Peyer's patch (tissue), 4 donors: Measurements from ENCODE around the gene GALM. TPM values are rescaled to one million over a fixed set of nuclear protein-coding genes. Genes with fewer than 3 reads are reported as not detected.
A peak's percentile ranks its signal among the peaks of the same experiment; 100 is the strongest.
"Not testable (repeated sequence)": the region's sequence is repeated elsewhere in the genome, so short reads cannot be mapped to it uniquely, and the experiment has no call there.

Source experiments
- DNase-seq, 3 donors: peaks; one replicate each; pipeline ENCODE4 v3.0.0-alpha.2; 2017 to 2019
- H3K27ac ChIP-seq, 4 donors: fragments of 200-600 bp; sonication (generic); one replicate each; pipeline ENCODE4 v1.5.1; 2016 to 2019
- H3K27me3 ChIP-seq, 2 donors: fragments of 200-600 bp; sonication (generic); one replicate each; pipeline ENCODE4 v1.5.1; 2019
- H3K36me3 ChIP-seq, 3 donors: fragments of 200-600 bp; sonication (generic); one replicate each; pipeline ENCODE4 v1.5.1; 2016 to 2019
- H3K4me1 ChIP-seq, 4 donors: fragments of 200-600 bp; sonication (generic); one replicate each; pipeline ENCODE4 v1.5.1; 2016 to 2019
- H3K4me3 ChIP-seq, 4 donors: fragments of 200-600 bp; sonication (generic); 1 replicate in 3 of 4; 2 replicates in 1 of 4; pipeline ENCODE4 v1.5.1; 2016 to 2019; ENCODE audit warnings: mild to moderate bottlenecking in 1 of 4
- H3K9me3 ChIP-seq, 4 donors: fragments of 200-600 bp; sonication (generic); one replicate each; pipeline ENCODE4 v1.5.1; 2016 to 2019; ENCODE audit warnings: mild to moderate bottlenecking in 1 of 4
- POLR2A ChIP-seq, 2 donors: fragments of 450-650 bp; IDR thresholded peaks; one replicate each; pipeline ENCODE4 v1.5.1; 2017; ENCODE audit warnings: antibody characterized with exemption in 2 of 2, mild to moderate bottlenecking in 2 of 2, moderate library complexity in 2 of 2
- total RNA-seq, 4 donors: library from RNA; depleted of rRNA; stranded (reverse); fragments of >200 nt; gene quantifications; one replicate each; pipeline ENCODE4 v1.1.0, GENCODE V29; 2016
- TF ChIP-seq, protein P1 (sequence below), 6 experiments: fragments of 450-650 bp in 4 of 6; fragments of 200-600 bp in 2 of 6; sonication (generic) in 1 of 6; IDR thresholded peaks; one replicate each; pipeline ENCODE4 v1.5.1; 2017 to 2019; ENCODE audit warnings: antibody characterized with exemption in 6 of 6, mild to moderate bottlenecking in 3 of 6, moderate library complexity in 1 of 6

The GALM gene
- total RNA-seq, 4 donors from 2014 or later = 68.1 to 118 (median 86.0) TPM

DNA sequence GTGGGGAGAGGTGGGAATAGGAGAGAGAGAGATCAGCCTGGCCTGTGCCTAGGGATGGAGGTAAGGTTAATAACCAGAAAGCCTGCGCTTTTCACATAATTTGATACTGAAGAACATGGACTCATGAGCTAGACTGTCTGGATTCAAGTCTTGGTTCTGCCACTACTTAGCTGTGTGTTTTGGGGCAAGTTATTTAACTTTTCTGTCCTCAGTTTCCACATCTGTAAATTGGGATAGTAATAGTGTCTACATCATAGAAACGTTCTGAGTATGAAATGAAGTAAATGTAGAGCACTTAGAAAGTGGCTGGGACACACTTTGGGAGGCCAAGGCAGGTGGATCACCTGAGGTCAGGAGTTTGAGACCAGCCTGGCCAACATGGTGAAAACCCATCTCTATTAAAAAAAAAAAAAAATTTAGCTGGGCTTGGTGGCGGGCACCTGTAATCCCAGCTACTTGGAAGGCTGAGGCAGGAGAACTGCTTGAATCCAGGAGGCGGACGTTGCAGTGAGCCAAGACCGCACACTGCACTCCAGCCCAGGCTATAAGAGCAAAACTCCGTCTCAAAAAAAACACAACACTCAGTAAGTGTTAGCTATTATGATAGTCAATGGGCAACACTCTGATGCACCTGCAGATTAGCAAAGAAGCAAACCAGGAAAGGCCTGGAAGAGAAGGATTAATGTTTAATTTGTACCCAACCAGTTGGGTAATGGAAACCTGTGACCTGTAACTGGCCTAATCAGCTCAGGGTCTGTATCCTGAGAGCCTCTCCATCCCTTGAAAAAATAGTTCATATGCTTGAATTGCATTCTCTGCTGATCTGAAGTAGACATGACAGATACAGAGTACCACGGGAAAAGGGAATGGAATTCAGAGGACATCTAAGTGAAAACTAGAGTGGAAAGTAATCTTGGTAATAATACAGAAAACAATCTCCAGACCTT is 6.8 kb downstream of the GALM start:
- Histone ChIP-seq H3K27me3 (no peaks in the 10 kb centered on the region), H3K4me3 (no peak overlapping the region), H3K27ac (no peak overlapping the region), H3K4me1 (peaks cover 0 to 11% (median 1%) of the 10 kb centered on the region in 4 donors), H3K36me3 (peaks cover 0 to 22% (median 0%) of the 10 kb centered on the region in 3 donors), H3K9me3 (no peaks in the 10 kb centered on the region)
- no peak for DNase-seq
- TF ChIP-seq POLR2A (IDR thresholded peaks at IDR 0.05) = no peak
- TF ChIP-seq, protein P1, sequence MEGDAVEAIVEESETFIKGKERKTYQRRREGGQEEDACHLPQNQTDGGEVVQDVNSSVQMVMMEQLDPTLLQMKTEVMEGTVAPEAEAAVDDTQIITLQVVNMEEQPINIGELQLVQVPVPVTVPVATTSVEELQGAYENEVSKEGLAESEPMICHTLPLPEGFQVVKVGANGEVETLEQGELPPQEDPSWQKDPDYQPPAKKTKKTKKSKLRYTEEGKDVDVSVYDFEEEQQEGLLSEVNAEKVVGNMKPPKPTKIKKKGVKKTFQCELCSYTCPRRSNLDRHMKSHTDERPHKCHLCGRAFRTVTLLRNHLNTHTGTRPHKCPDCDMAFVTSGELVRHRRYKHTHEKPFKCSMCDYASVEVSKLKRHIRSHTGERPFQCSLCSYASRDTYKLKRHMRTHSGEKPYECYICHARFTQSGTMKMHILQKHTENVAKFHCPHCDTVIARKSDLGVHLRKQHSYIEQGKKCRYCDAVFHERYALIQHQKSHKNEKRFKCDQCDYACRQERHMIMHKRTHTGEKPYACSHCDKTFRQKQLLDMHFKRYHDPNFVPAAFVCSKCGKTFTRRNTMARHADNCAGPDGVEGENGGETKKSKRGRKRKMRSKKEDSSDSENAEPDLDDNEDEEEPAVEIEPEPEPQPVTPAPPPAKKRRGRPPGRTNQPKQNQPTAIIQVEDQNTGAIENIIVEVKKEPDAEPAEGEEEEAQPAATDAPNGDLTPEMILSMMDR (IDR thresholded peaks at IDR 0.05) = no peak

DNA sequence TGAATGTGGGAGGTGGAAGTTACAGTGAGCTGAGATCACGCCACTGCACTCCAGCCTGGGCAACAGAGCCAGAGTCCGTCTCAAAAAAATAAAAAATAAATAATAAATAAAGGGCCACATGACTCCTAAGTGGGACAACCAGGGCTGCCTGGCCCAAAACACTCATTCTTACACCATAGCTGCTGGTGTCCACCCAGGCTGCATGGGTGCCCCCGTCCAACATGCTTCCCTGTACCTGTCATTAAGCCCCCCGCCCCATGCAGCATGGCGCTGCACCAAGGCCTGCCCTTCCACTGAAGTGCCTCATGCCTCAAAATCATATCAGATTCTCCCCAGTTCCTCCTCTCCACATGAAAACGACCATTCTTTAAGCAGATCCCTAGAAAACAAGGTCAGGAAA is 10.8 kb downstream of the GALM start:
- Histone ChIP-seq H3K27me3 (no peaks in the 10 kb centered on the region), H3K4me1 (peaks cover 0 to 12% (median 0%) of the 10 kb centered on the region in 4 donors), H3K36me3 (peaks cover 0 to 55% (median 0%) of the 10 kb centered on the region in 3 donors), H3K9me3 (no peaks in the 10 kb centered on the region), H3K27ac (peak overlapping the region in 1 of 4 donors; percentile 74), H3K4me3 (no peak overlapping the region)
- TF ChIP-seq, protein P1 (IDR thresholded peaks at IDR 0.05) = no peak
- TF ChIP-seq POLR2A (IDR thresholded peaks at IDR 0.05) = no peak
- DNase-seq = no peak

DNA sequence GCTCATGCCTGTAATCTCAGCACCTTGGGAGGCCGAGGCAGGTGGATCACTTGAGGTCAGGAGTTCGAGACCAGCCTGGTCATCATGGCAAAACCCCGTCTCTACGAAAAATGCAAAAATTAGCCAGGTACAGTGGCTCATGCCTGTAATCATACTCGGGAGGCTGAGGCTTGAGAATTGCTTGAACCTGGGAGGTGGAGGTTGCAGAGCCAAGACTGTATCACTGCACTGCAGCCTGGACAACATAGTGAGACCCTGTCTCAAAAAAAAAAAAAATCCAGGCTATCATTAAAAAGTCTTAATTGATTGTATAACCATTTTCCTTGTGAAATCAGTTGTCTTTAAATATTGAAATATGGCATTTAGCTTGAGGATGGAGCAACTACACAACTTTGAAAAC is 15.0 kb downstream of the GALM start:
- H3K27ac ChIP-seq, H3K4me3 ChIP-seq, H3K9me3 ChIP-seq, H3K27me3 ChIP-seq: not testable (repeated sequence)
- DNase-seq = peak in 1 of 3 donors; percentile 9
- Histone ChIP-seq H3K36me3 (peaks cover 0 to 71% (median 0%) of the 10 kb centered on the region in 3 donors), H3K4me1 (peaks cover 0 to 12% (median 0%) of the 10 kb centered on the region in 4 donors)

DNA sequence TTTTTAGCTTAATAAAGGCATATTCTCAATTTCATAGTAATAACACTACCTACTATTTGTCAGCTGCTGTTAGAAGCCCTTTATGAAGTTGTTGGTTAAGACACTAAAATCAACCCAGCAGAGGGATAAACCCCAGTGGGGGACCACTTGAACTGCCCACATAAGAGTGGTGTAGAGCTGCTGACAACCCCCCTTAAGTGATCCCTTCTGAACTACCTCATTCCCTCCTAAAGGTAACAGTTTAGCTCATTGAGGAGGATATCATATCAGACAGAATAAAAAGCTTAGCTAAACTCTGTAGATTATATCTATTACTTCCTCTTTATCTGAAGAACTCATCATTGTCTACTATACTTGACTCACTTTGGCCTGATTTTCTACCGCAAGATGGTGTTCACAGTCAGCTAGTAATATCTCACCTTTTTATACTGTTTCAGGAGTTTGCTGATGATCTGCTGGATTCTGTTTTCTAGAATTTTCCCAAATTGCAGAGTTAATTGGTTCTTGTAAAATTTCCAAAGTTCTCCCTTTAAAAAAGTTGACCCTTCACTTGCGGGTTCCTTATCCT is 16.2 kb downstream of the GALM start:
- TF ChIP-seq POLR2A (IDR thresholded peaks at IDR 0.05) = no peak
- TF ChIP-seq, protein P1 (IDR thresholded peaks at IDR 0.05) = no peak
- peak overlapping the region in 3 of 4 donors; percentile 39 to 67 (median 49) for H3K27ac ChIP-seq
- H3K4me3 ChIP-seq = no peak overlapping the region
- no peaks in the 10 kb centered on the region for H3K9me3 ChIP-seq
- peaks cover 0 to 7% (median 0%) of the 10 kb centered on the region in 4 donors for H3K4me1 ChIP-seq
- peaks cover 0 to 63% (median 0%) of the 10 kb centered on the region in 3 donors for H3K36me3 ChIP-seq
- no peak for DNase-seq
- no peaks in the 10 kb centered on the region for H3K27me3 ChIP-seq

DNA sequence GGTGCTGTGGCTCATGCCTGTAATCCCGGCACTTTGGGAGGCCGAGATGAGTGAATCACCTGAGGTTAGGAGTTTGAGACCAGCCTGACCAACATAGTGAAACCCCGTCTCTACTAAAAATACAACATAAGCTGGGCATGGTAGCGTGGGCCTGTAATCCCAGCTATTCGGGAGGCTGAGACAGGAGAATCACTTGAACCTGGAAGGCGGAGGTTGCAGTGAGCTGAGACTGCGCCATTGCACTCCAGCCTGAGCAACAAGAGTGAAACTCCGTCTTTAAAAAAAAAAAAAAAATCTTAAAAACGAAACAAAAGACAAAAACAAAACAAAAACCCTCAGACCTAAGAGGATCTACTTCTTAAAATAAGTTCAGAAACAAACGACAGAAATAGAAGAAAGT is 16.7 kb downstream of the GALM start:
- Histone ChIP-seq H3K36me3 (peaks cover 0 to 61% (median 0%) of the 10 kb centered on the region in 3 donors), H3K27ac (peak overlapping the region in 3 of 4 donors; percentile 39 to 67 (median 49))
- H3K9me3 ChIP-seq, H3K27me3 ChIP-seq, H3K4me1 ChIP-seq, H3K4me3 ChIP-seq, DNase-seq: not testable (repeated sequence)

DNA sequence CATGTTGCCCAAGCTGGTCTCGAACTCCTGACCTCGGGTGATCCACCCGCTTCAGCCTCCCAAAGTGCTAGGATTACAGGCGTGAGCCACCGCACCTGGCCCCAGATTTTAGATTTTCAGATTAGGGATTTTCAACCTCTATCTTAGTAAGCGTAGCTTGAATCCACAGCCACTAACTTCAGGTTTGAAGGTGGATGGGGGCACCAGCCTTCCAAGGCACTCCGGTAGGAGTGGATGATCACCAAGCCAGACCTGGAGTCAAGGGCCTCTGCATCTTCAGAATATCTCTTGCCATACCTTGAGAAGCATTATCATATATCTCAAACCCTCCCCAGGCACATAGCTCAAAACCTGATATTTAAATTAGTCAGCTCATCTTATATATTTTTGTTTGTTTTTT is 17.9 kb downstream of the GALM start:
- peaks cover 0 to 60% (median 0%) of the 10 kb centered on the region in 3 donors for H3K36me3 ChIP-seq
- H3K27ac ChIP-seq = no peak overlapping the region
- no peaks in the 10 kb centered on the region for H3K27me3 ChIP-seq
- no peaks in the 10 kb centered on the region for H3K9me3 ChIP-seq
- H3K4me1 ChIP-seq = no peaks in the 10 kb centered on the region
- DNase-seq = no peak
- H3K4me3 ChIP-seq = no peak overlapping the region
- TF ChIP-seq, protein P1 (IDR thresholded peaks at IDR 0.05) = no peak
- no peak for TF ChIP-seq POLR2A (IDR thresholded peaks at IDR 0.05)
